SU-DHL-6 (cell line): ENCODE measurements around the gene WDR18.

ENCODE experiments used
- H2AFZ ChIP-seq: fragments of 200-600 bp; sonication (generic); 2 replicates; pipeline ENCODE4 v1.6.1; 2014; ENCODE audit warnings: low read depth, mild to moderate bottlenecking, moderate library complexity, mixed read lengths, antibody characterized with exemption, low read length; ENCODE audit not compliant: severe bottlenecking
- H3F3A ChIP-seq: fragments of 200-600 bp; shearing (Covaris generic); 2 replicates; pipeline ENCODE4 v1.6.0; 2016; ENCODE audit warnings: antibody characterized with exemption, mild to moderate bottlenecking; ENCODE audit not compliant: insufficient read depth
- H3K27ac ChIP-seq: fragments of 200-600 bp; sonication (generic); 2 replicates; pipeline ENCODE4 v1.5.1; 2016; ENCODE audit warnings: low read depth, mild to moderate bottlenecking, low read length, moderate library complexity, mixed read lengths
- H3K27me3 ChIP-seq: fragments of 200-600 bp; sonication (generic), shearing (Covaris generic); 2 replicates; pipeline ENCODE4 v1.6.0; 2014; ENCODE audit warnings: mild to moderate bottlenecking, low read length
- H3K36me3 ChIP-seq: fragments of 200-600 bp; sonication (generic); 2 replicates; pipeline ENCODE4 v1.6.1; 2014; ENCODE audit warnings: mild to moderate bottlenecking, low read length, mixed read lengths
- H3K4me2 ChIP-seq: fragments of 300-600, 200-600 bp; shearing (Covaris generic), sonication (generic); 2 replicates; pipeline ENCODE4 v1.6.0; 2014; ENCODE audit warnings: low read length, low read depth, mild to moderate bottlenecking; ENCODE audit not compliant: poor library complexity, severe bottlenecking
- H3K4me3 ChIP-seq: fragments of 200-600 bp; sonication (generic); 2 replicates; pipeline ENCODE4 v1.5.1; 2014; ENCODE audit warnings: antibody characterized with exemption, low read length, mild to moderate bottlenecking, mixed read lengths; ENCODE audit not compliant: insufficient read depth, poor library complexity, severe bottlenecking
- H3K79me2 ChIP-seq: fragments of 200-600 bp; sonication (generic); 2 replicates; pipeline ENCODE4 v1.6.1; 2014; ENCODE audit warnings: mild to moderate bottlenecking, low read length, moderate library complexity; ENCODE audit not compliant: insufficient read depth
- H3K9ac ChIP-seq: fragments of 200-600 bp; sonication (generic); 2 replicates; pipeline ENCODE4 v1.7.0; 2014; ENCODE audit warnings: mild to moderate bottlenecking, low read length
- H3K9me2 ChIP-seq: fragments of 200-600 bp; sonication (generic); replicated peaks from 2 replicates; pipeline ENCODE4 v1.6.1; 2014; ENCODE audit warnings: low read length; ENCODE audit not compliant: insufficient read depth
- H3K9me3 ChIP-seq: fragments of 200-600 bp; sonication (generic); 2 replicates; pipeline ENCODE4 v1.6.1; 2014; ENCODE audit warnings: low read length, mixed read lengths; ENCODE audit not compliant: insufficient read depth
- H4K20me1 ChIP-seq: fragments of 200-600 bp; sonication (generic); 2 replicates; pipeline ENCODE4 v1.6.1; 2014; ENCODE audit warnings: low read depth, mild to moderate bottlenecking, antibody characterized with exemption, low read length, moderate library complexity, mixed read lengths
- EZH2phosphoT487 ChIP-seq: fragments of 200-600 bp; sonication (generic), shearing (Covaris generic); conservative IDR thresholded peaks from 2 replicates; pipeline ENCODE4 v1.6.1; 2018; ENCODE audit warnings: mild to moderate bottlenecking, antibody characterized with exemption, low read length, moderate library complexity, mixed read lengths
- TF ChIP-seq, protein P1 (sequence below): fragments of 200-600 bp; sonication (generic); IDR thresholded peaks from one replicate; pipeline ENCODE4 v1.5.1; 2017; ENCODE audit warnings: antibody characterized with exemption, mild to moderate bottlenecking, low read length, moderate library complexity; ENCODE audit not compliant: insufficient read depth, poor library complexity, severe bottlenecking

The WDR18 gene

DNA sequence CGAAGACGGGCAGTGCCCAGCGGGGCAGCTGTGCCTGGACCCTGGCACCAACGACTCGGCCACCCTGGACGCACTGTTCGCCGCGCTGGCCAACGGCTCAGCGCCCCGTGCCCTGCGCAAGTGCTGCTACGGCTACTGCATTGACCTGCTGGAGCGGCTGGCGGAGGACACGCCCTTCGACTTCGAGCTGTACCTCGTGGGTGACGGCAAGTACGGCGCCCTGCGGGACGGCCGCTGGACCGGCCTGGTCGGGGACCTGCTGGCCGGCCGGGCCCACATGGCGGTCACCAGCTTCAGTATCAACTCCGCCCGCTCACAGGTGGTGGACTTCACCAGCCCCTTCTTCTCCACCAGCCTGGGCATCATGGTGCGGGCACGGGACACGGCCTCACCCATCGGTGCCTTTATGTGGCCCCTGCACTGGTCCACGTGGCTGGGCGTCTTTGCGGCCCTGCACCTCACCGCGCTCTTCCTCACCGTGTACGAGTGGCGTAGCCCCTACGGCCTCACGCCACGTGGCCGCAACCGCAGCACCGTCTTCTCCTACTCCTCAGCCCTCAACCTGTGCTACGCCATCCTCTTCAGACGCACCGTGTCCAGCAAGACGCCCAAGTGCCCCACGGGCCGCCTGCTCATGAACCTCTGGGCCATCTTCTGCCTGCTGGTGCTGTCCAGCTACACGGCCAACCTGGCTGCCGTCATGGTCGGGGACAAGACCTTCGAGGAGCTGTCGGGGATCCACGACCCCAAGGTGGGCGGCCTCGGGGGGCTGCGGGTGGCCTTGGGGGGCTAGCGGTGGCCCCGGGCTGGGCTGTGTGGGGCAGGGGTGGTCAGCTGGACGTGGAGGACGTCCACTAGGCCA is 20.9 kb downstream of the WDR18 start:
- Histone ChIP-seq H3K9me3 (no peaks in the 10 kb centered on the region), H2AFZ (no peak overlapping the region), H3K36me3 (no peaks in the 10 kb centered on the region), H3K27ac (no peak overlapping the region), H3K9ac (no peak overlapping the region), H4K20me1 (no peaks in the 10 kb centered on the region), H3K79me2 (no peaks in the 10 kb centered on the region), H3K27me3 (no peaks in the 10 kb centered on the region), H3K9me2 (no peaks in the 10 kb centered on the region), H3F3A (peaks cover 11% of the 10 kb centered on the region), H3K4me3 (no peak overlapping the region), H3K4me2 (no peak overlapping the region)
- no peak for TF ChIP-seq EZH2phosphoT487
- TF ChIP-seq, protein P1, sequence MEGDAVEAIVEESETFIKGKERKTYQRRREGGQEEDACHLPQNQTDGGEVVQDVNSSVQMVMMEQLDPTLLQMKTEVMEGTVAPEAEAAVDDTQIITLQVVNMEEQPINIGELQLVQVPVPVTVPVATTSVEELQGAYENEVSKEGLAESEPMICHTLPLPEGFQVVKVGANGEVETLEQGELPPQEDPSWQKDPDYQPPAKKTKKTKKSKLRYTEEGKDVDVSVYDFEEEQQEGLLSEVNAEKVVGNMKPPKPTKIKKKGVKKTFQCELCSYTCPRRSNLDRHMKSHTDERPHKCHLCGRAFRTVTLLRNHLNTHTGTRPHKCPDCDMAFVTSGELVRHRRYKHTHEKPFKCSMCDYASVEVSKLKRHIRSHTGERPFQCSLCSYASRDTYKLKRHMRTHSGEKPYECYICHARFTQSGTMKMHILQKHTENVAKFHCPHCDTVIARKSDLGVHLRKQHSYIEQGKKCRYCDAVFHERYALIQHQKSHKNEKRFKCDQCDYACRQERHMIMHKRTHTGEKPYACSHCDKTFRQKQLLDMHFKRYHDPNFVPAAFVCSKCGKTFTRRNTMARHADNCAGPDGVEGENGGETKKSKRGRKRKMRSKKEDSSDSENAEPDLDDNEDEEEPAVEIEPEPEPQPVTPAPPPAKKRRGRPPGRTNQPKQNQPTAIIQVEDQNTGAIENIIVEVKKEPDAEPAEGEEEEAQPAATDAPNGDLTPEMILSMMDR = no peak

DNA sequence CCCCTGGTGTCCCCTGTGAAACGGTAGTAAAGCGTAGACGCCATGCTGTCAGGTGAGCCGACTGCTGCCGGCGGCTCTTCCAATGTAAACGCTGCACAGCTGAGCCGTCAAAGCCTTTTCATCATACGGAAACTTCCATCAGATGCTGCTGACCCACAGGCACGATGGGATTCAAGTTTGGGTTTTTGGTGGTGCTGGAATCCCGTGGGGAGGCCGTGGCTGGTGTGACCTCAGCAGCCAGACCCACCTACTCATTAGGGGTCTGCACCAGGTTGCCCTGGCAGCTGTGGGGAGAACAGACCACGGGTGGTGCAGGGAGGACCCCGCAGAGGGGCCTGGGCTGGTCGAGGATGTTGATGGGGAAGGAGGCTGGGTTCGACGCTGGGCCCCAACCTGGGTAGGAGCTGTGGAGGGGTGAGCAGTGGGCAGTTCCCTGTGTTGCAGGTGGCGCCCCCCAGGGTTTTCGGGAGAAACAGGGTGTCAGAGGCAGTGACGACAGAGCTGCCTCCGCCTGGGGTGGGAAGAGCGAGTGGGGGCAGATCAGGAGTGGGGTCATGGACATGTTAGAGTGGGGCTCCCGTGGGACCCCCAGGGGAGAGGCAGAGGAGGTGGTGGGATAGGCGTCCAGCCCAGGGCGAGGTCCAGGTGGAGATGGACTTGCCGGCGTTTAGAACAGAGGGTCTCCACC is 22.7 kb downstream of the WDR18 start:
- no peaks in the 10 kb centered on the region for H4K20me1 ChIP-seq
- H3K9me3 ChIP-seq = no peaks in the 10 kb centered on the region
- peaks cover 11% of the 10 kb centered on the region for H3F3A ChIP-seq
- no peak overlapping the region for H3K27ac ChIP-seq
- no peak overlapping the region for H2AFZ ChIP-seq
- H3K79me2 ChIP-seq = no peaks in the 10 kb centered on the region
- no peaks in the 10 kb centered on the region for H3K36me3 ChIP-seq
- TF ChIP-seq, protein P1 = no peak
- no peak for TF ChIP-seq EZH2phosphoT487
- H3K9ac ChIP-seq = no peak overlapping the region
- no peak overlapping the region for H3K4me3 ChIP-seq
- H3K27me3 ChIP-seq = no peaks in the 10 kb centered on the region
- H3K9me2 ChIP-seq = no peaks in the 10 kb centered on the region
- no peak overlapping the region for H3K4me2 ChIP-seq

DNA sequence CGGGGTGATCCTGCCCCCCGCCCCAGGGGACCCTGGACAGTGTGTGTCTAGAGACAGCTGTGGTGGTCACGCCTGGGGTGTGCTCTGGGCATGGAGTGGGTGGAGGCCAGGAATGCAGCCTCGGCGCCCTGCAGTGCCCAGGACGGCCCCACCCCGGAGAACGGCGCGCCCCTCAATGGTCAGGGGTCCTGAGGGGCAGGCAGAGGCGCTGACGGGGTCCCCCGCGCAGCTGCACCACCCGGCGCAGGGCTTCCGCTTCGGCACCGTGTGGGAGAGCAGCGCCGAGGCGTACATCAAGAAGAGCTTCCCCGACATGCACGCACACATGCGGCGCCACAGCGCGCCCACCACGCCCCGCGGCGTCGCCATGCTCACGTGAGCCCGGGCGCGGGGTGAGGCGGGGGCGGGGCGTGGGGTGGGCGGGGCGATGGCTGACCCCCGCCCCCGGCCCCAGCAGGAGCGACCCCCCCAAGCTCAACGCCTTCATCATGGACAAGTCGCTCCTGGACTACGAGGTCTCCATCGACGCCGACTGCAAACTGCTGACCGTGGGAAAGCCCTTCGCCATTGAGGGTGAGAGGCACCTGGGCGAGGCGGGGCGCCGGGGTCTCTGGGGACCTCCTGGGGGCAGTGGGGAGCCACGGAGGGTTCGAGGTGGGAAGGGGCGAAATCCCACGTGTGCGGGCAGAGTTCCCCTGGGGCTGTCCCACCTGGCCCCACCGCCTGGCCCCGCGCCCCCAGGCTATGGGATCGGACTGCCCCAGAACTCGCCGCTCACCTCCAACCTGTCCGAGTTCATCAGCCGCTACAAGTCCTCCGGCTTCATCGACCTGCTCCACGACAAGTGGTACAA is 23.5 kb downstream of the WDR18 start:
- no peaks in the 10 kb centered on the region for H3K9me2 ChIP-seq
- no peak overlapping the region for H3K9ac ChIP-seq
- no peak overlapping the region for H3K4me2 ChIP-seq
- TF ChIP-seq, protein P1 = no peak
- TF ChIP-seq EZH2phosphoT487 = no peak
- no peaks in the 10 kb centered on the region for H3K79me2 ChIP-seq
- H3K27ac ChIP-seq = no peak overlapping the region
- no peak overlapping the region for H2AFZ ChIP-seq
- no peaks in the 10 kb centered on the region for H4K20me1 ChIP-seq
- no peaks in the 10 kb centered on the region for H3K36me3 ChIP-seq
- no peak overlapping the region for H3K4me3 ChIP-seq
- H3K9me3 ChIP-seq = no peaks in the 10 kb centered on the region
- no peaks in the 10 kb centered on the region for H3K27me3 ChIP-seq
- peaks cover 11% of the 10 kb centered on the region for H3F3A ChIP-seq
